ENCODE measurements around the gene TMEM201. TPM values are rescaled to one million over a fixed set of nuclear protein-coding genes. Genes with fewer than 3 reads are reported as not detected.

The TMEM201 gene
- total RNA-seq, 1 donor from 2014 or later: 35.1 TPM

DNA sequence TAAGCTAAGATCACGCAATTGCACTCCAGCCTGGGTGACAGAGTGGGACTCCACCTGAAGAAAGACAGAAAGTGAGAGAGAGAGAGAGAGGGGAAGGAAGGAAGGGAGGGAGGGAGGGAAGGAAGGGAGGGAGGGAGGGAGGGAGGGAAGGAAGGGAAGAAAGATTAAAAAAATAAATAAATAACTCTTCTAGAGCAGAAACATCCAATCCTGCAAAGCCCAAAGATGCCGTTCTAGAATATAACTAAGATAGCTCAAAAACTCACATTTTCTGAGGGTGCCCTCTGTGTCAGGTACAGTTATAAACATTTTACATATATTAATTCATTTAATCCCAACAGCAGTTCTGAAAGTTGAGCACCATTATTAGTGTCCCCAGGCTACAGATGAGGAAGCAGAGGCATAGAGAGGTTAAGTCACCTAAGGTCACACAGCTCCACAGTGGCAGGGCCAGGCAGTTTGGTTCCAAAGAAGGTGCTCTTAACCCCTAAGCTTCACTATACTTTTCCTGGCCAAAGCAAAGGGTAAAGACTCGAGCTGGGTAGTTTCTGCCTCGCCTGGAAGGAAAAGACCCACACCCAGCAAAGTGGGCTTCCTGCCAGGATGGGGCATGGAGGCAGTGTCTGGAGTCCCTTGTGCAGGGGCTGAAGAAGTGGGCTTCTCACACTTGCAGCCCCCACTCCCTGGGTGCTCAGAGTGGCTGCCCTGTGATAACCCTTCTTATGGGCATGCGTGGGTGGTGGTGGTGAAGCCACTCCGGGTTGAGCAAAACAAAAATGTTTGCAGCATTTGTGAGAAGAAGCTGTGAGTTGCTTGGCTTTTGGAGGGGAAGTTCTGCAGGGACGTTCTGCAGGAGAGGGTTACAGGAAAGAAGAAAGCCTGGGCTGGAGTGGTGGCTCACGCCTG, 54.9 kb downstream of the TMEM201 start:
- TF ChIP-seq, protein P1, sequence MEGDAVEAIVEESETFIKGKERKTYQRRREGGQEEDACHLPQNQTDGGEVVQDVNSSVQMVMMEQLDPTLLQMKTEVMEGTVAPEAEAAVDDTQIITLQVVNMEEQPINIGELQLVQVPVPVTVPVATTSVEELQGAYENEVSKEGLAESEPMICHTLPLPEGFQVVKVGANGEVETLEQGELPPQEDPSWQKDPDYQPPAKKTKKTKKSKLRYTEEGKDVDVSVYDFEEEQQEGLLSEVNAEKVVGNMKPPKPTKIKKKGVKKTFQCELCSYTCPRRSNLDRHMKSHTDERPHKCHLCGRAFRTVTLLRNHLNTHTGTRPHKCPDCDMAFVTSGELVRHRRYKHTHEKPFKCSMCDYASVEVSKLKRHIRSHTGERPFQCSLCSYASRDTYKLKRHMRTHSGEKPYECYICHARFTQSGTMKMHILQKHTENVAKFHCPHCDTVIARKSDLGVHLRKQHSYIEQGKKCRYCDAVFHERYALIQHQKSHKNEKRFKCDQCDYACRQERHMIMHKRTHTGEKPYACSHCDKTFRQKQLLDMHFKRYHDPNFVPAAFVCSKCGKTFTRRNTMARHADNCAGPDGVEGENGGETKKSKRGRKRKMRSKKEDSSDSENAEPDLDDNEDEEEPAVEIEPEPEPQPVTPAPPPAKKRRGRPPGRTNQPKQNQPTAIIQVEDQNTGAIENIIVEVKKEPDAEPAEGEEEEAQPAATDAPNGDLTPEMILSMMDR (IDR thresholded peaks at IDR 0.05; ENCODE audit: partially characterized antibody, unreplicated experiment): no peak
- no peaks in the 10 kb centered on the region for H3K36me3 Mint-ChIP-seq (ENCODE audit: unreplicated experiment)
- no peak for DNase-seq
- H3K27me3 Mint-ChIP-seq (ENCODE audit: unreplicated experiment): peaks cover 4% of the 10 kb centered on the region
- H3K4me1 Mint-ChIP-seq (ENCODE audit: low read depth, unreplicated experiment): no peaks in the 10 kb centered on the region
- H3K27ac Mint-ChIP-seq (ENCODE audit: unreplicated experiment): no peak overlapping the region
- H3K9me3 Mint-ChIP-seq (ENCODE audit: unreplicated experiment): peaks cover 2% of the 10 kb centered on the region
- no peak overlapping the region for H3K4me3 Mint-ChIP-seq (ENCODE audit: unreplicated experiment)

DNA sequence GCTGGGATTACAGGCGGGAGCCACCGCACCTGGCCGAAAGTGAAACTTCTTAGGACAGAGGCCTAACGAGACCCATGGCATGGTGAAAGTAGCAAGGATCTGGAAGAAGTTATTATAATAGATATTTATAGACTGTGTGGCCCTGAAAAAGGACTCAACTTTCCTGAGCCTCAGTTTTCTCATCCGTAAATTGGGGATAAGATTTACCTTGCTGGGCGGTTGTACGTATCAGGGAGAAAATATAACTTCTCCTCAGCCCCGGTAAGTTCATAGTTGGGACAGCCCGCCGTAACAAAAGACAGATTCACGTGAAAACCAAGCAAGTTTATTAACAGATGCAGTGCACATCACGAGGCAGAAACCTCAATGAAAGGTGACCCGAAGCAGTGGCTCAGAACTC, 57.3 kb downstream of the TMEM201 start:
- TF ChIP-seq, protein P1 (IDR thresholded peaks at IDR 0.05; ENCODE audit: partially characterized antibody, unreplicated experiment): no peak
- H3K27ac Mint-ChIP-seq (ENCODE audit: unreplicated experiment): no peak overlapping the region
- DNase-seq: no peak
- H3K36me3 Mint-ChIP-seq (ENCODE audit: unreplicated experiment): no peaks in the 10 kb centered on the region
- peaks cover 7% of the 10 kb centered on the region for H3K27me3 Mint-ChIP-seq (ENCODE audit: unreplicated experiment)
- no peaks in the 10 kb centered on the region for H3K9me3 Mint-ChIP-seq (ENCODE audit: unreplicated experiment)
- no peak overlapping the region for H3K4me3 Mint-ChIP-seq (ENCODE audit: unreplicated experiment)
- H3K4me1 Mint-ChIP-seq (ENCODE audit: low read depth, unreplicated experiment): no peaks in the 10 kb centered on the region

DNA sequence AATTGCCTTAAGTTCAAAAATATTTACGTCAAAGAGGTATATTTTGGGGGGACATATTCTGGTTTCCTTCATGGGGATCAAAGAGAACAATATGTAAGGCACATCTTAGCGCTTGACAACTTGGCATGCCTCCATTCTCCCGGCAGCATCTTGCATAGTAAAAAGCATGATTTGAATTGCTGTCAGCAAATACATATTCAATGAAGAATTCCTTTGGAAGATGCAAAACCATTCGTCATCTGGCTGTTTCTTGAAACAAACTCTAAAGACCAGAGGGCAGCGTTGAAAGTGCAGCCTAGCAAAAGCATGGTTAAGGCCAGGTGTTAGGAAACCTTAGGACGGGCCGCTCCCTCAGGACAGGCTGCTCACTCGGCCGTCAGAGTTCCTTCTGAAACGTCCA, 59.5 kb downstream of the TMEM201 start:
- H3K4me1 Mint-ChIP-seq (ENCODE audit: low read depth, unreplicated experiment): no peaks in the 10 kb centered on the region
- peaks cover 7% of the 10 kb centered on the region for H3K27me3 Mint-ChIP-seq (ENCODE audit: unreplicated experiment)
- no peaks in the 10 kb centered on the region for H3K36me3 Mint-ChIP-seq (ENCODE audit: unreplicated experiment)
- no peak overlapping the region for H3K27ac Mint-ChIP-seq (ENCODE audit: unreplicated experiment)
- TF ChIP-seq, protein P1 (IDR thresholded peaks at IDR 0.05; ENCODE audit: partially characterized antibody, unreplicated experiment): no peak
- H3K9me3 Mint-ChIP-seq (ENCODE audit: unreplicated experiment): no peaks in the 10 kb centered on the region
- H3K4me3 Mint-ChIP-seq (ENCODE audit: unreplicated experiment): no peak overlapping the region
- DNase-seq: no peak

DNA sequence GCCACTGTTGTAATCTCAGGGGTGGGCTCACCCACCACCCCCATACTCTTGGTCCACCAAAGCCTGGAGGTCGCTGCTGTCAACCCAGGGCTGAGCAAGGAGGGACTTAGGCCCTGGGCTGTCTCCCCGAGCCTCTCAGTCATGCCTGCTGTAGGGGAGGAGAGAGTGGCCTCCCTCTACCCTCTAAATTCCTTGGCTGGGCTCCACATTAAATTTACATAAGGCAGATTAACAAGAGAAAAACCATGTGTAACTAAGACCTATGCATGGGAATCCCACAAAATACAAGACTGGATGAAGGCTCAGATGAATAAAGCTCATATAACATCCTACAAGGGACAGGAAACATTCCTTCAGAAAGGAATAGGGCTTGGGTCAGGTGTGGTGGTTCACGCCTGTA, 61.1 kb downstream of the TMEM201 start:
- Mint-ChIP-seq H3K27ac (ENCODE audit: unreplicated experiment) (no peak overlapping the region), H3K9me3 (ENCODE audit: unreplicated experiment) (no peaks in the 10 kb centered on the region), H3K27me3 (ENCODE audit: unreplicated experiment) (peaks cover 7% of the 10 kb centered on the region), H3K4me3 (ENCODE audit: unreplicated experiment) (no peak overlapping the region), H3K4me1 (ENCODE audit: low read depth, unreplicated experiment) (no peaks in the 10 kb centered on the region), H3K36me3 (ENCODE audit: unreplicated experiment) (no peaks in the 10 kb centered on the region)
- TF ChIP-seq, protein P1 (IDR thresholded peaks at IDR 0.05; ENCODE audit: partially characterized antibody, unreplicated experiment): no peak
- no peak for DNase-seq

DNA sequence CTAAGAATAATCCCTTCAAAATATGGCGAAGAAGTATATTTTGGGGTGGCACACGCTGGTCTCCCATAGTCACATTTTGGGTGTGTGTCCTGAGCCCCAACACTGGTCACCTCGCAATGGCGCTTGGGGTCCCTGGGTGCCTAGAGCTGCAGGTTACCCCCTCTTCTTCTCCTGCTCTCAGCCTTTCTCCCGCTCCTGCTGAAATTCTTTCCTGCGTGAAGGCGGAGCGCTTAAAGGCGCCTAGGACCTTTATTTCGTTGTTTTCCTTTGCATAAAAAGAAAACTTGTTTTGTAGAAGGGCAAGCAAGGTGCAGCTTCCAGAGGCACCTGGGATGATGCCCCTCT, 62.5 kb downstream of the TMEM201 start:
- Mint-ChIP-seq H3K9me3 (ENCODE audit: unreplicated experiment) (no peaks in the 10 kb centered on the region), H3K4me3 (ENCODE audit: unreplicated experiment) (peak overlapping the region; percentile 71), H3K36me3 (ENCODE audit: unreplicated experiment) (no peaks in the 10 kb centered on the region), H3K27me3 (ENCODE audit: unreplicated experiment) (peaks cover 7% of the 10 kb centered on the region), H3K4me1 (ENCODE audit: low read depth, unreplicated experiment) (no peaks in the 10 kb centered on the region), H3K27ac (ENCODE audit: unreplicated experiment) (no peak overlapping the region)
- TF ChIP-seq, protein P1 (IDR thresholded peaks at IDR 0.05; ENCODE audit: partially characterized antibody, unreplicated experiment): no peak
- no peak for DNase-seq
